WTC11 (cell line): Measurements from ENCODE around the gene PRSS48. TPM values are rescaled to one million over a fixed set of nuclear protein-coding genes. Genes with fewer than 3 reads are reported as not detected.

Experiments used
- ATAC-seq: fragments of 200-7000 bp; cut with Tn5 transposase; 2 replicates; pipeline ENCODE4 v1.10.0; 2021; ENCODE audit warnings: mild to moderate bottlenecking, moderate library complexity
- CTCF ChIA-PET: fragments of 300-600 bp; sonication (Branson Sonifier 250); formaldehyde crosslinking; loops from one replicate; lab custom pipeline; 2021; ENCODE audit warnings: antibody characterized with exemption; lab: Charles Lee
- POLR2A ChIA-PET: fragments of 350-600 bp; sonication (Branson Sonifier 250); formaldehyde crosslinking; loops from one replicate; lab custom pipeline; 2021; ENCODE audit warnings: antibody characterized with exemption; lab: Charles Lee
- DNase-seq: peaks from one replicate; pipeline ENCODE4 v3.0.0; 2021; ENCODE audit warnings: low spot score
- H3K27ac Mint-ChIP-seq: 2 replicates; pipeline ENCODE4 v1.8.0; 2021; ENCODE audit warnings: mixed read lengths
- H3K27me3 Mint-ChIP-seq: 2 replicates; pipeline ENCODE4 v1.8.0; 2021; ENCODE audit warnings: low read depth, mild to moderate bottlenecking, moderate library complexity, mixed read lengths
- H3K36me3 Mint-ChIP-seq: 2 replicates; pipeline ENCODE4 v1.8.0; 2021; ENCODE audit warnings: mixed read lengths
- H3K4me1 Mint-ChIP-seq: 2 replicates; pipeline ENCODE4 v1.8.0; 2022; ENCODE audit warnings: mixed read lengths
- H3K4me3 Mint-ChIP-seq: 2 replicates; pipeline ENCODE4 v1.8.0; 2021; ENCODE audit warnings: mild to moderate bottlenecking, moderate library complexity, mixed read lengths
- H3K9me3 Mint-ChIP-seq: 2 replicates; pipeline ENCODE4 v1.8.0; 2021; ENCODE audit warnings: mixed read lengths
- AFF4 ChIP-seq: sonication (generic); formaldehyde crosslinking; IDR thresholded peaks from 2 replicates; pipeline ENCODE4 v1.8.1; 2023; ENCODE audit warnings: mild to moderate bottlenecking, missing genetic modification reagents, borderline replicate concordance
- E2F4 ChIP-seq: sonication (generic); formaldehyde crosslinking; IDR thresholded peaks from 2 replicates; pipeline ENCODE4 v1.8.1; 2022; ENCODE audit warnings: low read depth, mild to moderate bottlenecking, moderate library complexity, missing genetic modification reagents, borderline replicate concordance
- EMX1 ChIP-seq: fragments of 250-450 bp; sonication (Bioruptor Pico); IDR thresholded peaks from 2 replicates; pipeline ENCODE4 v1.8.0; 2021; ENCODE audit warnings: mild to moderate bottlenecking
- GRHL2 ChIP-seq: fragments of 250-450 bp; sonication (Bioruptor Pico); IDR thresholded peaks from 2 replicates; pipeline ENCODE4 v1.8.0; 2022; ENCODE audit warnings: mild to moderate bottlenecking, moderate library complexity; ENCODE audit not compliant: insufficient replicate concordance, severe bottlenecking
- HMGA2 ChIP-seq: fragments of 250-450 bp; sonication (Bioruptor Pico); IDR thresholded peaks from 2 replicates; pipeline ENCODE4 v1.4.0; 2021; ENCODE audit warnings: mild to moderate bottlenecking, moderate library complexity
- KAT7 ChIP-seq: sonication (generic); formaldehyde crosslinking; IDR thresholded peaks from 2 replicates; pipeline ENCODE4 v1.8.1; 2023; ENCODE audit warnings: missing genetic modification reagents, mild to moderate bottlenecking, borderline replicate concordance
- NFATC4 ChIP-seq: fragments of 250-450 bp; sonication (Bioruptor Pico); IDR thresholded peaks from 2 replicates; pipeline ENCODE4 v1.9.0; 2021; ENCODE audit warnings: mild to moderate bottlenecking
- NR1H2 ChIP-seq: sonication (generic); formaldehyde crosslinking; IDR thresholded peaks from 2 replicates; pipeline ENCODE4 v1.9.0; 2021; ENCODE audit warnings: mild to moderate bottlenecking, moderate library complexity, missing genetic modification reagents
- OVOL2 ChIP-seq: fragments of 250-450 bp; sonication (Bioruptor Pico); IDR thresholded peaks from 2 replicates; pipeline ENCODE4 v1.9.0; 2021; ENCODE audit warnings: mild to moderate bottlenecking, borderline replicate concordance
- SP1 ChIP-seq: sonication (generic); formaldehyde crosslinking; conservative IDR thresholded peaks from 2 replicates; pipeline ENCODE4 v1.8.1; 2022; ENCODE audit warnings: missing genetic modification reagents
- ZNF232 ChIP-seq: sonication (generic); formaldehyde crosslinking; IDR thresholded peaks from 2 replicates; pipeline ENCODE4 v1.8.0; 2022; ENCODE audit warnings: mild to moderate bottlenecking, missing genetic modification reagents
- ZNF263 ChIP-seq: sonication (generic); formaldehyde crosslinking; IDR thresholded peaks from 2 replicates; pipeline ENCODE4 v1.8.1; 2022; ENCODE audit warnings: low read depth, mild to moderate bottlenecking, moderate library complexity, missing genetic modification reagents
- ZNF317 ChIP-seq: sonication (generic); formaldehyde crosslinking; IDR thresholded peaks from 2 replicates; pipeline ENCODE4 v1.8.1; 2023; ENCODE audit warnings: low read depth, mild to moderate bottlenecking, moderate library complexity, missing genetic modification reagents, borderline replicate concordance
- ZNF423 ChIP-seq: fragments of 250-450 bp; sonication (Bioruptor Pico); IDR thresholded peaks from 2 replicates; pipeline ENCODE4 v2.1.2; 2022; ENCODE audit warnings: mild to moderate bottlenecking, moderate library complexity
- total RNA-seq: library from RNA; stranded (reverse); gene quantifications from 3 replicates; pipeline ENCODE4 v1.2.3, GENCODE V29; 2021
- TF ChIP-seq, protein P1 (sequence below): fragments of 250-450 bp; sonication (Bioruptor Pico); IDR thresholded peaks from 2 replicates; pipeline ENCODE4 v2.1.2; 2022; ENCODE audit warnings: mild to moderate bottlenecking, moderate library complexity
- TF ChIP-seq, protein P2 (sequence below): fragments of 250-450 bp; sonication (Bioruptor Pico); IDR thresholded peaks from 2 replicates; pipeline ENCODE4 v1.9.0; 2021; ENCODE audit warnings: mild to moderate bottlenecking
- TF ChIP-seq, protein P3 (sequence below): sonication (generic); formaldehyde crosslinking; IDR thresholded peaks from 2 replicates; pipeline ENCODE4 v1.8.0; 2023; ENCODE audit warnings: missing genetic modification reagents, mild to moderate bottlenecking, borderline replicate concordance
- TF ChIP-seq, protein P4 (sequence below): fragments of 250-450 bp; sonication (Bioruptor Pico); conservative IDR thresholded peaks from 2 replicates; pipeline ENCODE4 v1.9.0; 2021; ENCODE audit warnings: mild to moderate bottlenecking

PRSS48 gene
- total RNA-seq, 1 experiment from 2014 or later, result not detected

DNA sequence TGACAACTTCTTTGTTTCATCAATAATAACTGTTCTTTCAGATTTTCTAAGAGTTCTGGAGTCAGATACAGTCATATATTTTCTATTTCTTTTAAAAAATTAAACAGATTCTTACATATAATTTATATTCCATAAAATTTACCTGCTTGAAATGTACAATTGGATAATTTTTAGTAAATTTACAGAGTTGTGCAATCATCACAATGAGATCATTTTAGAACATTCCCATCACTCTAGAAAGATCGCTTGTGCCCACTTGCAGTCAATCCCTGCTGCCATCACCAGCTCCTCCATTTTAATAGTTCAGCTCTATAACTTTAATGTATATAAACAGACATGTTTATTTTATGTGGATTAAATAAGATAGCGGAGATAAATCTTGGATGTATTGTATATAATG lies 29.6 kb upstream of the PRSS48 start (continued):
- no peak for TF ChIP-seq GRHL2 (CRISPR knock-in tag)
- TF ChIP-seq AFF4, result no peak

DNA sequence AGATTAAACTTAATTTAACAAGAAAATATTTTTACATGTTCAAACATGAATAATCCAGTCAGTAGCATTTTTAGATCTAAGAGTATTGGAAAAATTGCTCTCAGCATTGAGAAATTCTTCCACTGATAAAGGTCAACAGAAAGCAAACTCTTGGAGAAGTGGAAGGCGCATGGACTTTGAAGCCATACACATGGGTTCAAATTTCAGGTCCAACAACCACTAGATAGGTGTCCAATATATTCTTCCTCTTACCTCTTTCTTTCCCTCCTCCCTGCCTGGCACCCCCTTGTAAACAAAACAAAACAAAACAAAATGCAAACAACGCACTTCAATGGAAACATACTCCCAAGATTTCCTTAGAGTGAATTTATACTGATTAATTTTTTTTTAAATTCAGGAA lies 28.4 kb upstream of the PRSS48 start:
- Mint-ChIP-seq H3K27me3 (no peaks in the 10 kb centered on the region), H3K27ac (no peak overlapping the region), H3K9me3 (no peaks in the 10 kb centered on the region), H3K4me3 (no peak overlapping the region), H3K36me3 (no peaks in the 10 kb centered on the region), H3K4me1 (peaks cover 44% of the 10 kb centered on the region)
- no peak for ATAC-seq
- ChIA-PET POLR2A (no interaction called here), CTCF (interaction anchor here (1.1 to 1.4 kb wide), 2 partner anchors 29 to 77 kb away, joined by 4 read pairs; partner anchors contain the start of genes PRSS48 and SH3D19)
- TF ChIP-seq ZNF263 (CRISPR knock-in tag) (no peak), NR1H2 (CRISPR knock-in tag) (no peak), SP1 (CRISPR knock-in tag) (no peak), OVOL2 (no peak), E2F4 (CRISPR knock-in tag) (no peak), GRHL2 (CRISPR knock-in tag) (no peak), ZNF232 (CRISPR knock-in tag) (no peak), ZNF423 (CRISPR knock-in tag) (no peak), NFATC4 (CRISPR knock-in tag) (no peak), HMGA2 (CRISPR knock-in tag) (no peak), EMX1 (CRISPR knock-in tag) (no peak), KAT7 (CRISPR knock-in tag) (no peak), ZNF317 (no peak)
- TF ChIP-seq, protein P1, sequence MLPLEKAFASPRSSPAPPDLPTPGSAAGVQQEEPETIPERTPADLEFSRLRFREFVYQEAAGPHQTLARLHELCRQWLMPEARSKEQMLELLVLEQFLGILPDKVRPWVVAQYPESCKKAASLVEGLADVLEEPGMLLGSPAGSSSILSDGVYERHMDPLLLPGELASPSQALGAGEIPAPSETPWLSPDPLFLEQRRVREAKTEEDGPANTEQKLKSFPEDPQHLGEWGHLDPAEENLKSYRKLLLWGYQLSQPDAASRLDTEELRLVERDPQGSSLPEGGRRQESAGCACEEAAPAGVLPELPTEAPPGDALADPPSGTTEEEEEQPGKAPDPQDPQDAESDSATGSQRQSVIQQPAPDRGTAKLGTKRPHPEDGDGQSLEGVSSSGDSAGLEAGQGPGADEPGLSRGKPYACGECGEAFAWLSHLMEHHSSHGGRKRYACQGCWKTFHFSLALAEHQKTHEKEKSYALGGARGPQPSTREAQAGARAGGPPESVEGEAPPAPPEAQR, result no peak
- TF ChIP-seq, protein P2, sequence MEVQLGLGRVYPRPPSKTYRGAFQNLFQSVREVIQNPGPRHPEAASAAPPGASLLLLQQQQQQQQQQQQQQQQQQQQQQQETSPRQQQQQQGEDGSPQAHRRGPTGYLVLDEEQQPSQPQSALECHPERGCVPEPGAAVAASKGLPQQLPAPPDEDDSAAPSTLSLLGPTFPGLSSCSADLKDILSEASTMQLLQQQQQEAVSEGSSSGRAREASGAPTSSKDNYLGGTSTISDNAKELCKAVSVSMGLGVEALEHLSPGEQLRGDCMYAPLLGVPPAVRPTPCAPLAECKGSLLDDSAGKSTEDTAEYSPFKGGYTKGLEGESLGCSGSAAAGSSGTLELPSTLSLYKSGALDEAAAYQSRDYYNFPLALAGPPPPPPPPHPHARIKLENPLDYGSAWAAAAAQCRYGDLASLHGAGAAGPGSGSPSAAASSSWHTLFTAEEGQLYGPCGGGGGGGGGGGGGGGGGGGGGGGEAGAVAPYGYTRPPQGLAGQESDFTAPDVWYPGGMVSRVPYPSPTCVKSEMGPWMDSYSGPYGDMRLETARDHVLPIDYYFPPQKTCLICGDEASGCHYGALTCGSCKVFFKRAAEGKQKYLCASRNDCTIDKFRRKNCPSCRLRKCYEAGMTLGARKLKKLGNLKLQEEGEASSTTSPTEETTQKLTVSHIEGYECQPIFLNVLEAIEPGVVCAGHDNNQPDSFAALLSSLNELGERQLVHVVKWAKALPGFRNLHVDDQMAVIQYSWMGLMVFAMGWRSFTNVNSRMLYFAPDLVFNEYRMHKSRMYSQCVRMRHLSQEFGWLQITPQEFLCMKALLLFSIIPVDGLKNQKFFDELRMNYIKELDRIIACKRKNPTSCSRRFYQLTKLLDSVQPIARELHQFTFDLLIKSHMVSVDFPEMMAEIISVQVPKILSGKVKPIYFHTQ (CRISPR knock-in tag), result no peak
- TF ChIP-seq, protein P3, sequence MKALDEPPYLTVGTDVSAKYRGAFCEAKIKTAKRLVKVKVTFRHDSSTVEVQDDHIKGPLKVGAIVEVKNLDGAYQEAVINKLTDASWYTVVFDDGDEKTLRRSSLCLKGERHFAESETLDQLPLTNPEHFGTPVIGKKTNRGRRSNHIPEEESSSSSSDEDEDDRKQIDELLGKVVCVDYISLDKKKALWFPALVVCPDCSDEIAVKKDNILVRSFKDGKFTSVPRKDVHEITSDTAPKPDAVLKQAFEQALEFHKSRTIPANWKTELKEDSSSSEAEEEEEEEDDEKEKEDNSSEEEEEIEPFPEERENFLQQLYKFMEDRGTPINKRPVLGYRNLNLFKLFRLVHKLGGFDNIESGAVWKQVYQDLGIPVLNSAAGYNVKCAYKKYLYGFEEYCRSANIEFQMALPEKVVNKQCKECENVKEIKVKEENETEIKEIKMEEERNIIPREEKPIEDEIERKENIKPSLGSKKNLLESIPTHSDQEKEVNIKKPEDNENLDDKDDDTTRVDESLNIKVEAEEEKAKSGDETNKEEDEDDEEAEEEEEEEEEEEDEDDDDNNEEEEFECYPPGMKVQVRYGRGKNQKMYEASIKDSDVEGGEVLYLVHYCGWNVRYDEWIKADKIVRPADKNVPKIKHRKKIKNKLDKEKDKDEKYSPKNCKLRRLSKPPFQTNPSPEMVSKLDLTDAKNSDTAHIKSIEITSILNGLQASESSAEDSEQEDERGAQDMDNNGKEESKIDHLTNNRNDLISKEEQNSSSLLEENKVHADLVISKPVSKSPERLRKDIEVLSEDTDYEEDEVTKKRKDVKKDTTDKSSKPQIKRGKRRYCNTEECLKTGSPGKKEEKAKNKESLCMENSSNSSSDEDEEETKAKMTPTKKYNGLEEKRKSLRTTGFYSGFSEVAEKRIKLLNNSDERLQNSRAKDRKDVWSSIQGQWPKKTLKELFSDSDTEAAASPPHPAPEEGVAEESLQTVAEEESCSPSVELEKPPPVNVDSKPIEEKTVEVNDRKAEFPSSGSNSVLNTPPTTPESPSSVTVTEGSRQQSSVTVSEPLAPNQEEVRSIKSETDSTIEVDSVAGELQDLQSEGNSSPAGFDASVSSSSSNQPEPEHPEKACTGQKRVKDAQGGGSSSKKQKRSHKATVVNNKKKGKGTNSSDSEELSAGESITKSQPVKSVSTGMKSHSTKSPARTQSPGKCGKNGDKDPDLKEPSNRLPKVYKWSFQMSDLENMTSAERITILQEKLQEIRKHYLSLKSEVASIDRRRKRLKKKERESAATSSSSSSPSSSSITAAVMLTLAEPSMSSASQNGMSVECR (CRISPR knock-in tag), result no peak
- TF ChIP-seq, protein P4, sequence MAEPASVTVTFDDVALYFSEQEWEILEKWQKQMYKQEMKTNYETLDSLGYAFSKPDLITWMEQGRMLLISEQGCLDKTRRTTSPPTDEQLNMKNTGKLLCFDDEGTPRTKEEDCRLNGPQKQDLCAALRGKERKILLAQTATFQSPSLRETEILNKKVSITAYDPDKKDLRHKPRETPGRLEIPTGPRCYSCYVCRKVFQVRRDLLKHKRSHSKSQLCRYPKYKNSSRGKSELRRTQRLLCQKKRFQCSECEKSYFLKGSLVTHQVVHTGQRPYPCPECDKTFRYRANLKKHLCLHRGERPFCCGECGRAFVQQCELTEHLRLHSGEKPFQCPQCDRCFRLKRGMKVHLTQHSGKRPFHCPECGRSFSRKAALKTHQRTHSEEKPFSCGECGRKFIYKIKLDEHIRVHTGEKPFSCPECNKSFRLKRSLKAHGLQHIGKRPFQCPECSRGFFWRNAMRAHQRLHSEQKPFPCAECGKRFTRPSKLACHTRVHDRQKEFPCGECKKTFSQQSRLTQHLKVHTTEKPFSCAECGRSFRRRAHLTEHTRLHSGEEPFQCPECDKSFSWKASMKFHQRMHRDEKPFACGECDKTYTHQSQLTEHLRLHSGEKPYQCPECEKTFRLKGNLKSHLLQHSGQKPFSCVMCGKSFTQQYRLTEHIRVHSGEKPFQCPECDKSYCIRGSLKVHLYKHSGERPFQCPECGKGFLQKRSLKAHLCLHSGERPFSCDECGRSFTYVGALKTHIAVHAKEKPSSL (CRISPR knock-in tag), result no peak
- no peak for DNase-seq
